ENCODE results near the gene TMPRSS11F. TPM values are rescaled to one million over a fixed set of nuclear protein-coding genes. Genes with fewer than 3 reads are reported as not detected.

Gene TMPRSS11F
- total and polyA plus RNA-seq, 3 experiments from 2014 or later = not detected

DNA sequence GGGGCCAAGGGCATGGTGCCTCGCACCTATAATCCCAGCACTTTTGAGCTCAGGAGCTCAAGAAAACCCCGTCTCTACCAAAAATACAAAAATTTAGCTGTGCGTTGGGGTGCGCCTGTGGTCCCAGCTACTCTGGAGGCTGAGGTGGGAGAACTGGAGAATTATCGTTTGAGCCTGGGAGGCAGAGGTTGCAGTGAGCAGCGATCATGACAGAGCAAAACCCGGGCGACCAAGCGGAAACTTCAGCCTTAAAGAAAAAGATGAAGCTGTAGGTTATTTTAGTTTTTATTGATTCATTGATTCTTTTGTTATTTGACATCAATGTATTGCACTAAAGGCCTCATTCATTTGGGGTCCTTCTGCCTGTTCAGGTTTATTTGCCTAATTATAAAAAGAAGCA lies 5.4 kb downstream of the TMPRSS11F start:
- Histone ChIP-seq H3K27me3 (ENCODE audit: insufficient read depth, low read length, poor library complexity, severe bottlenecking) (no peaks in the 10 kb centered on the region), H3K9me3 (ENCODE audit: low read length) (no peaks in the 10 kb centered on the region), H3K36me3 (ENCODE audit: insufficient read depth, low read length) (no peaks in the 10 kb centered on the region), H3K4me1 (ENCODE audit: insufficient read depth, low read length) (no peaks in the 10 kb centered on the region), H3K27ac (ENCODE audit: low read depth, low read length) (no peak overlapping the region), H3K4me3 (ENCODE audit: low read length) (no peak overlapping the region)
- ChIA-PET POLR2A (no interaction called here), CTCF (no interaction called here)
- no peaks in the 10 kb centered on the region for H3K4me1 Mint-ChIP-seq
- H3K27me3 Mint-ChIP-seq = no peaks in the 10 kb centered on the region
- no peak overlapping the region for H3K27ac Mint-ChIP-seq
- no peaks in the 10 kb centered on the region for H3K36me3 Mint-ChIP-seq
- no peaks in the 10 kb centered on the region for H3K9me3 Mint-ChIP-seq
- H3K4me3 Mint-ChIP-seq = no peak overlapping the region
- DNase-seq = no peak

GRCh38 chr4:68123525-68123924 lies 6.1 kb downstream of the TMPRSS11F start:
- Mint-ChIP-seq H3K36me3 (no peaks in the 10 kb centered on the region), H3K9me3 (no peaks in the 10 kb centered on the region), H3K4me1 (no peaks in the 10 kb centered on the region), H3K27ac (no peak overlapping the region), H3K4me3 (no peak overlapping the region), H3K27me3 (no peaks in the 10 kb centered on the region)
- Histone ChIP-seq H3K27ac (ENCODE audit: low read depth, low read length) (no peak overlapping the region), H3K4me1 (ENCODE audit: insufficient read depth, low read length) (no peaks in the 10 kb centered on the region), H3K27me3 (ENCODE audit: insufficient read depth, low read length, poor library complexity, severe bottlenecking) (no peaks in the 10 kb centered on the region), H3K9me3 (ENCODE audit: low read length) (no peaks in the 10 kb centered on the region), H3K36me3 (ENCODE audit: insufficient read depth, low read length) (no peaks in the 10 kb centered on the region), H3K4me3 (ENCODE audit: low read length) (no peak overlapping the region)
- no peak for DNase-seq
- ChIA-PET CTCF (no interaction called here), POLR2A (no interaction called here)

DNA sequence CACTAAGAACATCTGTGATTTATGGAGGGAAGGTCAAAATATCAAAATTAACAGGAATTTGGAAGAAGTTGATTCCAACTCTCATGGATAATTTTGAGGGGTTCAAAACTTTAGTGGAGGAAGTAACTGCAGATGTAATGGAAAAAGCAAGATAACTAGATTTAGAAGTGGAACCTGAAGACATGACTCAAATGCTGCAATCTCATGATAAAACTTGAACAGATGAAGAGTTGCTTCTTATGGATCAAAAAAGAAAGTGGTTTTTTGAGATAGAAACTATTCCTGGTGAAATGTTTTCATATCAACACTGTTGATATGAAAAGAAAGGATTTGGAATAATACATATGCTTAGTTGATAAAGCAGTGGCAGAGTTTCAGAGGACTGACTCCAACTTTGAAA lies 9.7 kb downstream of the TMPRSS11F start:
- ChIA-PET POLR2A (no interaction called here), CTCF (no interaction called here)
- H3K4me3 Mint-ChIP-seq = no peak overlapping the region
- Histone ChIP-seq H3K4me1 (ENCODE audit: insufficient read depth, low read length) (no peaks in the 10 kb centered on the region), H3K4me3 (ENCODE audit: low read length) (no peak overlapping the region), H3K36me3 (ENCODE audit: insufficient read depth, low read length) (no peaks in the 10 kb centered on the region), H3K27ac (ENCODE audit: low read depth, low read length) (no peak overlapping the region), H3K27me3 (ENCODE audit: insufficient read depth, low read length, poor library complexity, severe bottlenecking) (no peaks in the 10 kb centered on the region), H3K9me3 (ENCODE audit: low read length) (no peaks in the 10 kb centered on the region)
- H3K27ac Mint-ChIP-seq = no peak overlapping the region
- H3K36me3 Mint-ChIP-seq = no peaks in the 10 kb centered on the region
- DNase-seq = no peak
- peaks cover 0 to 7% (median 0%) of the 10 kb centered on the region in 5 donors for H3K9me3 Mint-ChIP-seq
- no peaks in the 10 kb centered on the region for H3K27me3 Mint-ChIP-seq
- H3K4me1 Mint-ChIP-seq = no peaks in the 10 kb centered on the region

GRCh38 chr4:68110441-68110840 lies 19.2 kb downstream of the TMPRSS11F start:
- Histone ChIP-seq H3K4me1 (ENCODE audit: insufficient read depth, low read length) (no peaks in the 10 kb centered on the region), H3K4me3 (ENCODE audit: low read length) (no peak overlapping the region), H3K27ac (ENCODE audit: low read depth, low read length) (no peak overlapping the region), H3K9me3 (ENCODE audit: low read length) (no peaks in the 10 kb centered on the region), H3K27me3 (ENCODE audit: insufficient read depth, low read length, poor library complexity, severe bottlenecking) (no peaks in the 10 kb centered on the region), H3K36me3 (ENCODE audit: insufficient read depth, low read length) (no peaks in the 10 kb centered on the region)
- H3K27ac Mint-ChIP-seq = no peak overlapping the region
- no peak for DNase-seq
- H3K4me1 Mint-ChIP-seq = no peaks in the 10 kb centered on the region
- no peaks in the 10 kb centered on the region for H3K36me3 Mint-ChIP-seq
- peaks cover 0 to 2% of the 10 kb centered on the region in 2 donors for H3K27me3 Mint-ChIP-seq
- ChIA-PET POLR2A (no interaction called here), CTCF (no interaction called here)
- H3K9me3 Mint-ChIP-seq = peaks cover 0 to 13% (median 0%) of the 10 kb centered on the region in 5 donors
- H3K4me3 Mint-ChIP-seq = no peak overlapping the region

- Histone ChIP-seq H3K36me3 (ENCODE audit: insufficient read depth, low read length) (no peaks in the 10 kb centered on the region), H3K4me1 (ENCODE audit: insufficient read depth, low read length) (no peaks in the 10 kb centered on the region), H3K9me3 (ENCODE audit: low read length) (no peaks in the 10 kb centered on the region), H3K27ac (ENCODE audit: low read depth, low read length) (no peak overlapping the region), H3K27me3 (ENCODE audit: insufficient read depth, low read length, poor library complexity, severe bottlenecking) (no peaks in the 10 kb centered on the region), H3K4me3 (ENCODE audit: low read length) (no peak overlapping the region)
- no peak for DNase-seq
- H3K27ac Mint-ChIP-seq = no peak overlapping the region
- H3K27me3 Mint-ChIP-seq = peaks cover 0 to 2% of the 10 kb centered on the region in 2 donors
- no peaks in the 10 kb centered on the region for H3K4me1 Mint-ChIP-seq
- POLR2A ChIA-PET = no interaction called here
- no peaks in the 10 kb centered on the region for H3K36me3 Mint-ChIP-seq
- CTCF ChIA-PET = no interaction called here
- H3K9me3 Mint-ChIP-seq = peaks cover 0 to 13% (median 1%) of the 10 kb centered on the region in 5 donors
- no peak overlapping the region for H3K4me3 Mint-ChIP-seq
Measured at GRCh38 chr4:68109868-68110267, 19.8 kb downstream of the TMPRSS11F start.

DNA sequence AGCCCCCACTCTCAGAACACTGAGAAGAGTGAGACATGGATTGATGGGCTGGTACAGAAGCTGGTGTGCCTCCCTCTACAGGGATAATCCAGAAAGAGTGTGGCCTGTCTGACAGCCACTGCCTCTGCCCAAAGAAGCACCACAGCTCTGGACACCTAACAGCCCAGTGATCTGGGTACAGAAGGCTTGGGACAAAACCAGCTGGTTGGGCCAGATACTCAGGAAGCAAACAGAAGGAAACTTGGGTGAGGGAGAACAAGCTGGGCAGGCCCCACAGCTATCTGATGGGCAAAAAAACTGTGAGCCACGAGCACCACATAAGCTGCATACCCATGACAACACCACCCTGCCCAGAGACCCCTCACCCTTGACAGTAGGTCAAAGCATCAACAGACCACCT lies 46.9 kb downstream of the TMPRSS11F start:
- Histone ChIP-seq H3K4me3 (ENCODE audit: low read length) (no peak overlapping the region), H3K36me3 (ENCODE audit: insufficient read depth, low read length) (no peaks in the 10 kb centered on the region), H3K4me1 (ENCODE audit: insufficient read depth, low read length) (no peaks in the 10 kb centered on the region), H3K27ac (ENCODE audit: low read depth, low read length) (no peak overlapping the region), H3K9me3 (ENCODE audit: low read length) (no peaks in the 10 kb centered on the region), H3K27me3 (ENCODE audit: insufficient read depth, low read length, poor library complexity, severe bottlenecking) (no peaks in the 10 kb centered on the region)
- ChIA-PET POLR2A (no interaction called here), CTCF (no interaction called here)
- H3K4me3 Mint-ChIP-seq = no peak overlapping the region
- peaks cover 3 to 11% (median 8%) of the 10 kb centered on the region in 5 donors for H3K9me3 Mint-ChIP-seq
- DNase-seq = no peak
- no peaks in the 10 kb centered on the region for H3K27me3 Mint-ChIP-seq
- no peaks in the 10 kb centered on the region for H3K36me3 Mint-ChIP-seq
- H3K4me1 Mint-ChIP-seq = no peaks in the 10 kb centered on the region
- no peak overlapping the region for H3K27ac Mint-ChIP-seq

GRCh38 chr4:68079928-68080327 lies 49.7 kb downstream of the TMPRSS11F start:
- CTCF ChIA-PET = no interaction called here
- Mint-ChIP-seq H3K4me1 (no peaks in the 10 kb centered on the region), H3K27me3 (peaks cover 0 to 4% of the 10 kb centered on the region in 2 donors), H3K4me3 (no peak overlapping the region), H3K9me3 (peaks cover 0 to 3% (median 0%) of the 10 kb centered on the region in 5 donors), H3K27ac (no peak overlapping the region), H3K36me3 (no peaks in the 10 kb centered on the region)
- no peak overlapping the region for H3K4me3 ChIP-seq (ENCODE audit: low read length)
- no peak for DNase-seq
- H3K36me3 ChIP-seq (ENCODE audit: insufficient read depth, low read length) = no peaks in the 10 kb centered on the region
- no peaks in the 10 kb centered on the region for H3K9me3 ChIP-seq (ENCODE audit: low read length)
- no peaks in the 10 kb centered on the region for H3K27me3 ChIP-seq (ENCODE audit: insufficient read depth, low read length, poor library complexity, severe bottlenecking)
- no peak overlapping the region for H3K27ac ChIP-seq (ENCODE audit: low read depth, low read length)
- H3K4me1 ChIP-seq (ENCODE audit: insufficient read depth, low read length) = no peaks in the 10 kb centered on the region
- POLR2A ChIA-PET = no interaction called here

GRCh38 chr4:68077737-68078136 lies 51.9 kb downstream of the TMPRSS11F start:
- Mint-ChIP-seq H3K36me3 (no peaks in the 10 kb centered on the region), H3K4me3 (no peak overlapping the region), H3K27me3 (peaks cover 0 to 4% of the 10 kb centered on the region in 2 donors), H3K4me1 (no peaks in the 10 kb centered on the region), H3K9me3 (no peaks in the 10 kb centered on the region), H3K27ac (no peak overlapping the region)
- Histone ChIP-seq H3K9me3 (ENCODE audit: low read length) (no peaks in the 10 kb centered on the region), H3K4me1 (ENCODE audit: insufficient read depth, low read length) (no peaks in the 10 kb centered on the region), H3K36me3 (ENCODE audit: insufficient read depth, low read length) (no peaks in the 10 kb centered on the region), H3K4me3 (ENCODE audit: low read length) (no peak overlapping the region), H3K27me3 (ENCODE audit: insufficient read depth, low read length, poor library complexity, severe bottlenecking) (no peaks in the 10 kb centered on the region), H3K27ac (ENCODE audit: low read depth, low read length) (no peak overlapping the region)
- POLR2A ChIA-PET = no interaction called here
- DNase-seq = no peak
- CTCF ChIA-PET = no interaction called here

DNA sequence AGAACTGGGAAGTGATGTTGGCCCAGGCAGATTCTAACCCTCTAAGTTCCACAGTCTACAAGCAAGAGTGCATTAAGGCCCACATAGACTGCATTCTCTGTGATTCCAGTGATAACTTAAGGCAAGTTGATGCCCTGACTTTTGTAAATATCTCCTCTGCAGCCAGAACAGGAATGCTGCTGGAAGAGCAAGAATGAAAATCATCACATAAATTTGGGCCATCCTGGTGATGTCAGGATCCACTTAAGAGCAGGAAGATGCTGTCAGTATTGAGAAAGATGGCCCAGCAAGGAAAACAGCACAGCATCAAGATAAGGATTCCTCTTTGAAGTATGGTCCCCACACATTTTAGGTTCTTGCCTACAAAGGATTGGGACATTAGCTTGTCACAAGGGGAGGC lies 52.4 kb downstream of the TMPRSS11F start:
- Mint-ChIP-seq H3K4me1 (no peaks in the 10 kb centered on the region), H3K27ac (no peak overlapping the region), H3K27me3 (peaks cover 0 to 4% of the 10 kb centered on the region in 2 donors), H3K36me3 (no peaks in the 10 kb centered on the region), H3K4me3 (no peak overlapping the region), H3K9me3 (no peaks in the 10 kb centered on the region)
- no peaks in the 10 kb centered on the region for H3K36me3 ChIP-seq (ENCODE audit: insufficient read depth, low read length)
- H3K4me1 ChIP-seq (ENCODE audit: insufficient read depth, low read length) = no peaks in the 10 kb centered on the region
- no peaks in the 10 kb centered on the region for H3K27me3 ChIP-seq (ENCODE audit: insufficient read depth, low read length, poor library complexity, severe bottlenecking)
- ChIA-PET CTCF (no interaction called here), POLR2A (no interaction called here)
- H3K9me3 ChIP-seq (ENCODE audit: low read length) = no peaks in the 10 kb centered on the region
- no peak overlapping the region for H3K27ac ChIP-seq (ENCODE audit: low read depth, low read length)
- no peak for DNase-seq
- H3K4me3 ChIP-seq (ENCODE audit: low read length) = no peak overlapping the region
